Skin of body (tissue), 2 donors: Measurements from ENCODE around the gene CLDN20. TPM values are rescaled to one million over a fixed set of nuclear protein-coding genes. Genes with fewer than 3 reads are reported as not detected.
"Not testable (repeated sequence)": the region's sequence is repeated elsewhere in the genome, so short reads cannot be mapped to it uniquely, and the experiment has no call there.

Experiments used
- DNase-seq: peaks from one replicate; lab custom pipeline; 2025; lab: John Stamatoyannopoulos, UW
- total RNA-seq: library from RNA; depleted of rRNA; stranded (reverse); fragments of >200 nt; gene quantifications from one replicate; pipeline ENCODE4 v1.2.3, GENCODE V29; 2014

Gene CLDN20
- total RNA-seq, 1 donor from 2014 or later, result 0.30 TPM

- not testable (repeated sequence) for DNase-seq
Measured at GRCh38 chr6:155268088-155268867, 4.5 kb downstream of the CLDN20 start.

- DNase-seq, result no peak
Measured at GRCh38 chr6:155269765-155270164, 6.0 kb downstream of the CLDN20 start.

DNA sequence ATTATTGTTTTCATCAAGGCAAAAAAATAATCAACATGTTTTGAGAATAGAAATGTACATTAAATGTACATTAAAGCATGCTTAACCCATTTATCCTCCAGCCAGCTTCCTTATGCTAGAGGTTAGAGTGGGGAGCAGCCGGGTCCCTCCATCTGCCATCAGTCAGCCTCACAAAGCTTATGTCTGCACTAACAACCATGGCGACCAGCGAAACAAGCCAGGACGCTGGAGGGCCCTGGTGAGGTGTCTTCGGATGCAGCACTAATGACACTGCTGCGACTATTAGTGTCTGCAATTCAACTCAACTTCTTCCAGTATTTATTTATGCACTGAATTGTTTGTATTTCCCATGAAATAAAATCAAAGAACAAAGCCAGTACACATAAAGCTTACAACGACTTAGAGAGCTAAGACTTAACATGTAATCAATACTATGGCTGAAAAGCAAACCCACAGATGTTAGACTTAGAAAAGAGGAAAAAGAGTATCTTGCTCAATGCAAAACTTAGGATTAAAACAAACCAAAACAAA lies 6.8 kb downstream of the CLDN20 start:
- no peak for DNase-seq

DNA sequence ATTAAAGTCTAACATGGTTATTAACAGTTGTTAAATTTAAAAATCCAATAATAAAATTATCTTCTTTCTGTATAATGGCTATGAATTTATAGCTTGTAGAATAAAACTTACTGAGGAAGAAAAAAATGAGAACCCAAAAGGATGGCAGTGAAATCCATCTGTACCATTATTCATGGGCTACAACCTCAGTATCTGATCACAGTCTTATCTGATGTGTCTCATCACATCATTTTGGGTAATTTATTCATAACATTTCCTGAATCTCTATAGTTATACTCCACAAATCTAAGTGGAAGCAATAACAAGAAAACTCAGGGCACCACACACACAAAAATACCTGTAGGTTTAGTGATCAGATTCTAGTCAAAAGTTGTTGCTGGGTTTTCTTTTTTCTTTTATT lies 7.3 kb downstream of the CLDN20 start:
- no peak for DNase-seq

- DNase-seq, result peak; percentile 61
Measured at GRCh38 chr6:155272353-155273232, 8.8 kb downstream of the CLDN20 start.

DNA sequence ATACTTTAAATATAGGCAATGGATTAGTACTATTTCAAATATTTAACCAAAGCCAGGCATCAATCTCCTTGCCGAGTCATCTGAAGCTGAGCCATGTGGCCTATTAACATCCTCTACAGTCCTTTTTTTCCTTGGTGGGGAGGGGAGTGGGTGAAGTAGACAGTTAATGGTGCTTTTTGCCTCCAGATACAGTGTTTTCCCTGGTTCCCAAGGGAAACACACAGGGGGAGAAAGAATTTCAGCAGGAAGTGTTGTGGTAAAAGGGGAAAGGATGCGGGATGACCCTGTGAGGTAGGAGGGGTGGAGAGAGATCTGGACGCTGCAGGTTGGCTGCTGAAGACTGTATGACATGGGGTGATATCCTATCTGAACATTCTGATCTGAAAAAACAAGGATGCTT lies 9.6 kb downstream of the CLDN20 start:
- DNase-seq, result no peak

- no peak for DNase-seq
Measured at GRCh38 chr6:155274106-155274505, 10.3 kb downstream of the CLDN20 start.

DNA sequence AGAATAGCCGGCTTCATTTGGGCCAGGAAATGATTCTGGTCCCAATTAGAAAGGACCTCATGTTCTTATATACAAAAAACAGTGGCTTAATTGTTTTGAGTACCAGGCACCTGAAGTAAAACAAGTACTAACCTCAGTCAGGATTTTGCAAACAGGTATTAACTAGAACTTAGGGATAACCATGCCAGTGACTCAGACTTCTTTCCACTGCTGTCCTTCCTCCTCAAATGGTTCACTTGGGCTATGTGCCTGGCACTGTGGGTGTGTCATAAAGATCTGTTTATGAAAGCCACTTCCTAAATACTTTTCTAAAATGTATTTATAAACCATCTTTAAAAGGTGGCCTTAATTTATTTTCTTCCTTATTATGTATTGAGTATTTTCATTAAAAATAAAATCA lies 10.7 kb downstream of the CLDN20 start:
- DNase-seq, result no peak

- DNase-seq, result no peak
Measured at GRCh38 chr6:155275808-155276480, 12.1 kb downstream of the CLDN20 start.

GRCh38 chr6:155276638-155277037 lies 12.8 kb downstream of the CLDN20 start:
- no peak for DNase-seq

- DNase-seq, result no peak
Measured at GRCh38 chr6:155278319-155279049, 14.7 kb downstream of the CLDN20 start.

GRCh38 chr6:155284775-155285174 lies 21.0 kb downstream of the CLDN20 start:
- no peak for DNase-seq

- DNase-seq, result no peak
Measured at GRCh38 chr6:155287762-155288161, 23.9 kb downstream of the CLDN20 start.

DNA sequence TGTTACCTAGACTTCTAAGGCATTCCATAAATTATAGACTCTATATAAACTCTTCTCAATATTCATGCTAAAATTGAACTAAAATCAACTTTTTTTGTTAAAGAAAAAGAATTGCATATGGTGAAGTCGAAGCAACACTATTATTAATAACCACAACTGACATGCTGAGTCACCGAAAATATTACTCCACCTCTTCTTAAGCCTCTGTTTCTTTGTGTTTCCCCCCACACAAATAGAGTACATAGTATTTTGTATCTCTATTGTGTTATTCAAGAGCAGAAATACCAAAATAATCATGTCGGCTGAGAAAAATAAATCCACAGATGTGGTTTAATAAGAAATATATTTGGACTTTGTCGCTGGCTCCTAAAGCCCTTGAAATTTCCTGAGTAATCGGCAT lies 26.7 kb downstream of the CLDN20 start:
- no peak for DNase-seq

- no peak for DNase-seq
Measured at GRCh38 chr6:155291291-155291690, 27.5 kb downstream of the CLDN20 start.

DNA sequence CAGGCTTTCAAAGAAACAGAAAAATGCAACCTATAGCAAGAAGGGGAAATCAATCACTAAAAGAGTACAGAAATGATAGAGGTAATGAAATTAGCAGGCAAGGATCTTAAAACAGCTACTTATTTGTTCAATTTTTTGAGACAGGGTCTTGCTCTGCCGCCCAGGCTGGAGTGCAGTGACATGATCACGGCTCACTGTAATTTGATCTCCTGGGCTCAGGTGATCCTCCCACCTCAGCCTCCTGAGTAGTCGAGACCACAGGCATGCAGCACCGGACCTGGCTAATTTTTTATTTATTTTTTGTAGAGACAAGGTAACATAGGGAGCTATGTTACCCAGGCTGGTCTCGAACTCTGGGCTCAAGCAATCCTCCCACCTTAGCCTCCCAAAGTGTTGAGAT lies 28.9 kb downstream of the CLDN20 start:
- no peak for DNase-seq

- no peak for DNase-seq
Measured at GRCh38 chr6:155297669-155298068, 33.9 kb downstream of the CLDN20 start.

- DNase-seq, result no peak
Measured at GRCh38 chr6:155301867-155302266, 38.1 kb downstream of the CLDN20 start.

DNA sequence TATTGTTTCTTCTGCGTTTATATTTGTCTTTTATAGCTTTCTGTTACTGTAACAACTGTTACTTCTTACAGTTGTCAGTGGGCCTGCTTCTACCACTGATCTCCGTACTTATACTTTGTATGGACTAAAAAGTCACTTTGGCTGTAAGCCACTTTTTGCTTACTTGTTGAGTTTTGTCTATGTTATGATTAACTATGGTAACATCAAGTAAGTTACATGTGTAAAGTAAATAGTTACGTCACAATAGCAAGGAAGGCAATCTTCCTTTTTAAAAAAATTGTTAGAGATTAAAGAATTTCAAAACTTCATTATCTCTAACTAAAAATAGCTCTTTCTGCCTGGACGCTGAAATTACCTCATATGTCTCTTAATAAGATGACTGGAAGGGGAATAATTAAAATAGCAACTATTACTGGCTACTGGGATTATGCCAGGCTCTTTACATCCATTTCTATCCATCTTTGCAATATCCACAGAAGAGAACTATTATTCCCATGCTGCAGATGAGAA lies 39.6 kb downstream of the CLDN20 start:
- no peak for DNase-seq

- no peak for DNase-seq
Measured at GRCh38 chr6:155306958-155307357, 43.1 kb downstream of the CLDN20 start.

GRCh38 chr6:155309150-155309549 lies 45.3 kb downstream of the CLDN20 start:
- DNase-seq, result no peak
